Measurements from ENCODE around the gene ALPL.
A peak's percentile ranks its signal among the peaks of the same experiment; 100 is the strongest.
"Not testable (repeated sequence)": the region's sequence is repeated elsewhere in the genome, so short reads cannot be mapped to it uniquely, and the experiment has no call there.

ALPL gene

GRCh38 chr1:21509351-21510112 is at the start of gene ALPL:
Gene ALPL, plus strand, starts transcription at chr1:21509423. Its CDS starts 44,659 bp downstream, at chr1:21554082.
- no peak for DNase-seq (ENCODE audit: low spot score)

DNA sequence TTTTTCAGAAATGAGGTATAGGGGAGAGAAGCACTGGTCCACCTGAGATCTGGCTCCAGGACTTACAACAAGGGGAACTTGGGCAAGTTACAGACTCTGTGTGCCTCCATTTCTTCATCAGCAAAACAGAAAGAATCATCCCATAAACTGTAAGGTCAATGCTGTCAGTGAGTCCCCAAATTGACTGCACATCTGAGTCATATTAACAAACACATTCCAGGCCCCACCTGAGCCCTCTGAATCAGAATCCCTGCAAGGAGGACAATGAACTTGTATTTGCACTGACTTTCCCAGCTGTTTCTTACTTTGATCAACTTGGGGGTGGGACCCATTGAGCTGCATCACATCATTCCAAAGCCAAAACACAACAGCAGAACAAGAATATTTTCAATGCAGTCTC is 44.1 kb upstream of the ALPL start:
- DNase-seq (ENCODE audit: low spot score), result not testable (repeated sequence)

GRCh38 chr1:21467946-21468345 is 41.3 kb upstream of the ALPL start:
- DNase-seq (ENCODE audit: low spot score), result not testable (repeated sequence)

- DNase-seq (ENCODE audit: low spot score), result no peak
Observed at GRCh38 chr1:21468599-21468998, 40.6 kb upstream of the ALPL start.

DNA sequence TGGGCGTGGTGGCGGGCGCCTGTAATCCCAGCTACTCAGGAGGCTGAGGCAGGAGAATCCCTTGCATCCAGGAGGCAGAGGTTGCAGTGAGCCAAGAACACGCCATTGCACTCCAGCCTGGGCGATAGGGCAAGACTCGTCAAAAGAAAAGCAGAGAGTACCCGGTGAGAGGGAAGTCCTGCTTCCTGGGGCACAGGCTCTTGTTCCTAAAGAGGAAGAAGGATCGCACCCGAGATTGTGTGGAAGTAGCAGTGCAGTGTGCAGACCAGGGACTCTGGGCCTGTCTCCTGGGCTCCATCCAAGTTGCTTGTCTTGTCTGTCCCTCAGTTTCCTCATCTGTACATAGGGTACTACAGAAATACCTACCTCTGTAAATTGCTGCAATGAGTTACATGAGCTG is 39.6 kb upstream of the ALPL start:
- DNase-seq (ENCODE audit: low spot score), result no peak

DNA sequence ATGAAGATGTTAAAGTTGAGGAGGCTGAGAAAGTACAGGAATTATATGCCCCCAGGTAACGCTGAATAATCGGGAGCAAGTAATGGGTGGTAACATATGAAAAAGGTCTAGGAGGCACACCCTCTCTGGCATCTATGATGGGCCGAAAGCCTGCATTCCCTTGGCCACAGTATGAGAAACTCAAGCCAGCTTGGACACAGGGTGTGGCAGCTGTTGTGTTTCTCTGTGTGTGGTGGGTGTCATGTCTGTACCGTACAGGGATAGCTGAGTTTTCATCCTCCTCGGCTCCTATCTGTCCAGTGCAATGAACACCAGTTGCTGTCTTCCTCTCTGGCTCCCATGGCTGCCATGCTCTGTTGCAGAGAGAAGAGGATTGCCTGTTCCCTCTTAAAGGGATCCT is 36.4 kb upstream of the ALPL start:
- DNase-seq (ENCODE audit: low spot score), result no peak

DNA sequence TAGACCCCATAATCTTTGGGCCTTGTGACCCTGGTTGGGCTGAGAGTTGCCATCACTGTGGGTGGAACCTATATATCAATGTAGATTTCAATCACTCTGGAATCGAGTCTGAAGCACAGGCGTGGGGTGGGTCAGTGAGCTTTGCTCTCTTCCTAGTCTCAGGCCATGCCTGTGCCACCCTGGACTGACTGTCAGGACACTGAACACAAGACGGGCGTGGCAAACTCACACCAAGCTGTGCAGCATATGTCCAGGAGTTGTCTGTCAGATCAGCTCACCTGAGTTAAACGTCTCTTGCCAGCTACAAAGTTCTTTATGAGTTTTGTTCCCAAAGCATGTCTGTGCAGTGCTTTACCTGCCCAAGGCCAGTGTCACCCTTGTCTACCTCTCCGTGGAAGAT is 30.9 kb upstream of the ALPL start:
- DNase-seq (ENCODE audit: low spot score), result no peak

- DNase-seq (ENCODE audit: low spot score), result not testable (repeated sequence)
Observed at GRCh38 chr1:21483881-21484280, 25.3 kb upstream of the ALPL start.

GRCh38 chr1:21489146-21489545 is 20.1 kb upstream of the ALPL start:
- no peak for DNase-seq (ENCODE audit: low spot score)

DNA sequence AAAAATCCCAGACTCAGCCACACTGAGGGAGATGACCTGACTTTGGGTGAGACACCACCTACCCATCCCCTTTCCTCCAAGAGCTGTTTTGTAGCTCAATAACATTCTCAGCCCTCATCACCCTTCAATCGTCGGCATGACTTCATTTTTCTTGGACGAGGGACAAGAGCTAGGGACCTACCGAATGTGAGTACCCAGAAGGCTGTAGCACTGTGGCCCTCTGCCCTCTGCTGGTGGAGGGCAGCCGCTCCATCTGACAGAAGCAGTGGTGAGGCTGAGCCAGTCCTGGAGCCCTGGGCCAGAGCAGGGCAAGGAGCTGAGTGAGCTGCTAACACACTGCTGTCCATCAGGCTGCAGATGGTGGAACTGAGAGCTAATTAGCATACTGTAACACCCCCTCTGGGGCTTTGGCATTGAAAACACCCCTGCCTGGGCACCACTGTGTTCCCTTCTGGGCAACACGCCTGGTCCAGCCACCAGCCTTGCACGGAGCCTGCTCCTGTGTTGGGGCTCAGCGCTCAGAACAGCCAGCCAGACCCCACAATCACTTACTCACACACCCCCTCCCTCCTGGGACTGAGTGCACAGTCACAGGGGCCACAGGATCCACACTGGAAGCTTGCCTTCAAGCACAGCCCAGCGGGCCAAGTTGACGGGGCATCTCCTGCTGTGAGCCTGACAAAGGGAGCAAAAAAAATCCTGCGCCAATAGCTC is 18.3 kb upstream of the ALPL start:
- peak; percentile 59 for DNase-seq (ENCODE audit: low spot score)

DNA sequence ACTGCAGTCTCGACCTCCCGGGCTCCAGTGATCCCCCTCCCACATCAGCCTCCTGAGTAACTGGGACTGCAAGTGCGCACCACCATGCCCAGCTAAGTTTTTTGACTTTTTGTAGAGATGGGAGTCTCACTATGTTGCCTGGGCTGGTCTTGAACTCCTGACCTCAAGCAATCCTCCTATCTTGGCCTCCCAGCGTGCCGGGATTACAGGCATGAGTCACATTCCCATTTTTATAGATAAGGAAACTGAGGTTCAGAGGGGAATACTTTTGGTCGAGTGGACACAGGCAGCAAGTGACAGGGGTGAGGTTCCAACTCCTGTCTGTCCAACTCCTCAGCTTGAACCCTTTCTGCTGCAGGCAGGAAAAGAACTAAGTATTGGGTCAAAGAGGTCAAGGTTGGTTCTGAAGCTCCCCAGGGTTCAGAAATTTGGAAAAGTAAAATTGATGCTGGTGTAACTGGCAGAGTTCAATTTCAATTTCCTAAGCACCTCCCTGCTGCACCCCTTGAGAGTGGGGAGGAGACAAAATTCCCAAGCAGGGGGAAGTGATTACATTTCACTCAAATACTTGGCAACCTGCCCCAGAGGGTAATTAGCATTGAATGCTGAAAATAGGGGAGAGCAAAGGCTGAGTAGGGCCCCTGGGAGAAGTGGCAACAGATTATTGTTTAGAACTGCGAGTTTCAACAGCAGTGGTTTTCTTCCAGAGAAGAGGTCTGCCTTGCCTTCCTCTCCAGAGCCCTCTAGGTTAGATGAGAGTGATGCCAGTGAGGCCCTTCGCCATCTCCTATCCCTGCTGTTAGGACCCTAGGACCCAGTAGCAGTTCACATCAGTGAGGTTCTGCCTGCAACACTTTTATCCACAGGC is 17.5 kb upstream of the ALPL start:
- DNase-seq (ENCODE audit: low spot score), result no peak

DNA sequence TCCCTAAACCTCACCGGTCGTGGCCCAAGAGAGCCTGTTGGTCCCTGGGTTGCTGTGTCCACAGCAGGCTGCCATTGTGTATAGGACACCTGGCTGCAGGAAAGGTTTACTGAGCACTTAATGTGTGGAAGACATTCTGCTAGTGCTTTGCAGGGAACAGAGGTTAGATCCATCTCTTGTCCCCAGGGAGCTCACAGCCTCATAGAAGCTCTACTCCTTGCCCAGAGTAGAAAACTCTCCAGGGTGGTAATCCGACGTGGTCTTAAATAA is 16.9 kb upstream of the ALPL start:
- DNase-seq (ENCODE audit: low spot score), result no peak

DNA sequence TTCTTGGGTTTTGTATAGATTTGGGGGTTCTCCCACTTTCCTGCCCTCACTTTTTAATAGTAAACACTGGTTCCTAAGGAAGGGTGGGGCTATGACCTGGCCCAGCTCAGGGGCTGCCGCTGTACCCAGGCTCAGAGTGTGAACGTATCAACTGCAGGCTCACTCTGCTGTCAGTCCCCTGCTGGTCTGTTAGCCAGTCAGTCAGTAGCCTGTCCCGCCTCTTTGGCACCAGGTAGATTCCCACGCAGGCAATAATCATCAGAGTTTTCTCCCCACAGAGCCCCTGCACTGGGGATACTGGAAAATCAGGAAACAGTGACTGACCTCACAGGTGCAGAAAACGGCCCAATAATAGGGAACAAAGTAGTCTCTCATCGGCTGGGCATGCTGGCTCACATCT is 15.0 kb upstream of the ALPL start:
- no peak for DNase-seq (ENCODE audit: low spot score)

DNA sequence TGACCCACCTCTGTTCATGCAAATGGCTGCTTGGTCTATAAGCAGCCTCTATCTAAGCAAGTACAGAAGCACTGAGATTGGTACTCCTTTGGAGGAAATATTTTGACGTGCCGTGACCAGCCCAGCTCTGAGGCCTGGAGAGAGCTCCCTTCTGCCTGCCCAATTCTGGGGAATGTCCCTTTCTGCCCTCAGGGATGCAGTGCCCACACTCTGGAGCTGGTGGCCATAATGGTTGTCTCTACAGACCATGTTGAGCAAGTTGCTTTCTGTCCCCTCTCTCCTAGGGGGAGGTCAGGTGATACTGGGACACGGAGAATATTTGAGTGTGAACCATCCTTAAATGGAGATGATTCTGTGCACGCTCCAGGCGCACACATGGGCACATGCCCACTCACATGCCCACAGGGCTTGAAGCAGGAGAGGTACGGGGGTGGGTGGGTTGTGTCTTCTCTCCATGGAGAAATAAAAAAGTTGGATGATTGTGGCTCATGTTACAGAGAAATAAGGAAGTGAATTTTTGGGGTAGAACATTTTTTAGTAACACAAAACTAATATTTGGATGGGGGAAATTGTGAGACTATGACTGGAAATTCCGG is 13.9 kb upstream of the ALPL start:
- no peak for DNase-seq (ENCODE audit: low spot score)

GRCh38 chr1:21496063-21496462 is 13.2 kb upstream of the ALPL start:
- no peak for DNase-seq (ENCODE audit: low spot score)

DNA sequence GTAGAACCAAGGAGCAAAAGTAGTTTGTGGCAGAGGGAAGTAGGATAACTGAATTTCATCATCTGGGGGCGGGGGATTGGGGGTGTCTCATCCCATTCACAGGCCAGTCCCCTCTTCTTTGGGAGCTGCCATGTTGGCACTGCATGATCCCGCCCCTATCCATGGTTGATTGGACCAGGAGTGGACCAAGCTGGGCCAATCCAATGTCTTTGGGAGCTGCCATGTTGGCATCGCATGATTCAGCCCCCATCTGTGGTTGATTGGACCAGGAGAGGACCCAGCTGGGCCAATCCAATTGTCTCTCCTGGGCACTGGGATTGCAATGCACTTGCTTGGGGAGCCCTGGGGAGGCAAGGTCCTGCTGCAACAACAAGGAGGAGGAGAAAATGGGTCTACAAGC is 12.3 kb upstream of the ALPL start:
- no peak for DNase-seq (ENCODE audit: low spot score)

GRCh38 chr1:21497466-21498061 is 11.7 kb upstream of the ALPL start:
- DNase-seq (ENCODE audit: low spot score), result no peak

GRCh38 chr1:21499283-21499950 is 9.8 kb upstream of the ALPL start:
- no peak for DNase-seq (ENCODE audit: low spot score)

DNA sequence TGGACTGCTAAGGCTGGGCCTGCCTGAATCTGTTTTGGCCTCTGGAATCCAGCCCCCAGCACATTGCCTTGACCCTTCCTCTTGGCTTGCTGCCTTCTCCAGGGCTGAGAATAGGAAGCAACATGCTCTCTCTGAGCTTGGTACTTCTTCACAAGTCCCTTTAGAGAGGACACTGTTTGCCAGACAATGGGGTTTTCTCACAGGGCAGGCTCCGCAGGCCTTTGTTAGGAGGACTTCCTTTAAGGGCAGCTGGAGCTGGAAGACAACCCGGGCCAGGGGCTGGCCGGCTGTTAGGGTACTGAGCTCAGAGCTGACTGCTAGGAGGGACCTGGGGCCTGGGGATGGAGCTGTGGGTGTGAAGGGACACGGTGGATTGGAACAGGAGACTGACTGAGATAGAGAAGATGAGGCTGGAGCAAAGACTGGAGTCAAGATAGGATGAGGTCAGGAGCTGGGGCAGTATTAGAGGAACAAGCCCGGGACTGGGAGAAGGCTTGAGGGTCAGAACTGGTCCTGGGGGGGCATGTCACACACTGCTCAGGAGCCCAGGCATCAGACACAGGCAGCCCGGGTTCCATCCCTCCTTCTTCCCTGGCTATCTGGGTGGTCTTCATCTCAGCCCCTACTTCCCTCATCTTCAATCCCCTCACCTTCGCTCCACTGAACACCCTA is 5.4 kb upstream of the ALPL start:
- no peak for DNase-seq (ENCODE audit: low spot score)

- DNase-seq (ENCODE audit: low spot score), result no peak
Observed at GRCh38 chr1:21506804-21507203, 2.4 kb upstream of the ALPL start.

Data from RKO (cell line).